Measurements from ENCODE around the gene CEMIP2.
"Not testable (repeated sequence)": the region's sequence is repeated elsewhere in the genome, so short reads cannot be mapped to it uniquely, and the experiment has no call there.

Gene CEMIP2

GRCh38 chr9:71719088-71719487 lies 49.2 kb downstream of the CEMIP2 start:
- no peak for DNase-seq (ENCODE audit: low read depth in 2 of 2, low spot score in 1 of 2)

GRCh38 chr9:71716138-71716909 lies 52.0 kb downstream of the CEMIP2 start:
- no peak for DNase-seq (ENCODE audit: low read depth in 2 of 2, low spot score in 1 of 2)

- no peak for DNase-seq (ENCODE audit: low read depth in 2 of 2, low spot score in 1 of 2)
These were observed 57.5 kb downstream of the CEMIP2 start for GRCh38 chr9:71710856-71711255.

- DNase-seq (ENCODE audit: low read depth in 2 of 2, low spot score in 1 of 2) = no peak
These were observed 58.1 kb downstream of the CEMIP2 start for GRCh38 chr9:71710201-71710600.

- DNase-seq (ENCODE audit: low read depth in 2 of 2, low spot score in 1 of 2) = no peak
These were observed 58.9 kb downstream of the CEMIP2 start for GRCh38 chr9:71709384-71709783.

- no peak for DNase-seq (ENCODE audit: low read depth in 2 of 2, low spot score in 1 of 2)
These were observed 62.1 kb downstream of the CEMIP2 start for GRCh38 chr9:71706176-71706575.

GRCh38 chr9:71704796-71705195 lies 63.5 kb downstream of the CEMIP2 start:
- DNase-seq (ENCODE audit: low read depth in 2 of 2, low spot score in 1 of 2) = no peak

- DNase-seq (ENCODE audit: low read depth in 2 of 2, low spot score in 1 of 2) = no peak
These were observed 65.0 kb downstream of the CEMIP2 start for GRCh38 chr9:71703172-71703872.

GRCh38 chr9:71697882-71698281 lies 70.4 kb downstream of the CEMIP2 start:
- no peak for DNase-seq (ENCODE audit: low read depth in 2 of 2, low spot score in 1 of 2)

GRCh38 chr9:71694332-71694731 lies 74.0 kb downstream of the CEMIP2 start:
- DNase-seq (ENCODE audit: low read depth in 2 of 2, low spot score in 1 of 2) = no peak

- no peak for DNase-seq (ENCODE audit: low read depth in 2 of 2, low spot score in 1 of 2)
These were observed 74.7 kb downstream of the CEMIP2 start for GRCh38 chr9:71693607-71694006.

- DNase-seq (ENCODE audit: low read depth in 2 of 2, low spot score in 1 of 2) = no peak
These were observed 76.0 kb downstream of the CEMIP2 start for GRCh38 chr9:71692337-71692736.

- DNase-seq (ENCODE audit: low read depth in 2 of 2, low spot score in 1 of 2) = not testable (repeated sequence)
These were observed 76.7 kb downstream of the CEMIP2 start for GRCh38 chr9:71691576-71691975.

GRCh38 chr9:71690689-71691435 lies 77.5 kb downstream of the CEMIP2 start:
- DNase-seq (ENCODE audit: low read depth in 2 of 2, low spot score in 1 of 2) = no peak

GRCh38 chr9:71690063-71690688 lies 78.1 kb downstream of the CEMIP2 start:
- no peak for DNase-seq (ENCODE audit: low read depth in 2 of 2, low spot score in 1 of 2)

GRCh38 chr9:71687676-71688075 lies 80.6 kb downstream of the CEMIP2 start:
- DNase-seq (ENCODE audit: low read depth in 2 of 2, low spot score in 1 of 2) = no peak

- DNase-seq (ENCODE audit: low read depth in 2 of 2, low spot score in 1 of 2) = no peak
These were observed 82.3 kb downstream of the CEMIP2 start for GRCh38 chr9:71685988-71686387.

- peak in 1 of 2 donors; percentile 2 for DNase-seq (ENCODE audit: low read depth in 2 of 2, low spot score in 1 of 2)
These were observed 82.9 kb downstream of the CEMIP2 start for GRCh38 chr9:71685394-71685793.

GRCh38 chr9:71684566-71684965 lies 83.7 kb downstream of the CEMIP2 start:
- DNase-seq (ENCODE audit: low read depth in 2 of 2, low spot score in 1 of 2) = no peak

GRCh38 chr9:71683598-71684235 lies 84.6 kb downstream of the CEMIP2 start:
- no peak for DNase-seq (ENCODE audit: low read depth in 2 of 2, low spot score in 1 of 2)

GRCh38 chr9:71681708-71682272 lies 86.5 kb downstream of the CEMIP2 start:
- DNase-seq (ENCODE audit: low read depth in 2 of 2, low spot score in 1 of 2) = no peak

Data from stimulated activated CD8-positive, alpha-beta memory T cell treated with anti-CD3 and anti-CD28 coated beads, Interleukin-4, amount 100 ng/mL, for 1 hour (primary cell).